OCI-LY1 (cell line): ENCODE data around the gene FRY.

Experiments
- H2AFZ ChIP-seq: fragments of 200-600 bp; sonication (generic), shearing (Covaris generic); 2 replicates; pipeline ENCODE4 v1.6.0; 2014; ENCODE audit warnings: antibody characterized with exemption, mild to moderate bottlenecking, low read length
- H3F3A ChIP-seq: fragments of 200-600 bp; sonication (generic), shearing (Covaris generic); 2 replicates; pipeline ENCODE4 v1.6.0; 2014; ENCODE audit warnings: mild to moderate bottlenecking, antibody characterized with exemption, low read length, moderate library complexity; ENCODE audit not compliant: insufficient read depth
- H3K27ac ChIP-seq: fragments of 200-600 bp; sonication (generic); 2 replicates; pipeline ENCODE4 v1.5.1; 2014; ENCODE audit warnings: low read length, mixed run types, mild to moderate bottlenecking, low read depth; ENCODE audit not compliant: poor library complexity, severe bottlenecking
- H3K27me3 ChIP-seq: fragments of 200-600 bp; sonication (generic); 2 replicates; pipeline ENCODE4 v1.6.0; 2014; ENCODE audit warnings: antibody characterized with exemption, mild to moderate bottlenecking, low read length, moderate library complexity; ENCODE audit not compliant: insufficient read depth
- H3K36me3 ChIP-seq: fragments of 200-600 bp; sonication (generic); 2 replicates; pipeline ENCODE4 v1.6.1; 2014; ENCODE audit warnings: mild to moderate bottlenecking, antibody characterized with exemption, low read length, moderate library complexity, mixed read lengths; ENCODE audit not compliant: insufficient read depth
- H3K4me1 ChIP-seq: fragments of 200-600 bp; sonication (generic); 2 replicates; pipeline ENCODE4 v1.5.1; 2014; ENCODE audit warnings: mild to moderate bottlenecking, low read length, moderate library complexity; ENCODE audit not compliant: insufficient read depth, severe bottlenecking
- H3K4me2 ChIP-seq: fragments of 200-600 bp; sonication (generic), shearing (Covaris generic); 2 replicates; pipeline ENCODE4 v1.6.1; 2014; ENCODE audit warnings: low read length
- H3K4me3 ChIP-seq: fragments of 200-600 bp; sonication (generic); 2 replicates; pipeline ENCODE4 v1.5.1; 2014; ENCODE audit warnings: low read length, low read depth, mild to moderate bottlenecking, mixed read lengths; ENCODE audit not compliant: poor library complexity, severe bottlenecking
- H3K79me2 ChIP-seq: fragments of 200-600 bp; shearing (Covaris generic); 2 replicates; pipeline ENCODE4 v1.6.1; 2016; ENCODE audit warnings: mixed run types, low read length, mixed read lengths; ENCODE audit not compliant: insufficient read depth
- H3K9ac ChIP-seq: fragments of 200-600 bp; sonication (generic), shearing (Covaris generic); 2 replicates; pipeline ENCODE4 v1.6.1; 2014; ENCODE audit warnings: mild to moderate bottlenecking, low read length, mixed read lengths
- H3K9me2 ChIP-seq: fragments of 200-600 bp; sonication (generic), shearing (Covaris generic); 2 replicates; pipeline ENCODE4 v1.6.1; 2014; ENCODE audit warnings: low read depth, mild to moderate bottlenecking, low read length, mixed read lengths
- H3K9me3 ChIP-seq: fragments of 200-600 bp; shearing (Covaris generic); 2 replicates; pipeline ENCODE4 v1.6.1; 2014; ENCODE audit warnings: low read length, mixed read lengths
- H4K20me1 ChIP-seq: fragments of 200-600 bp; sonication (generic), shearing (Covaris generic); 2 replicates; pipeline ENCODE4 v1.6.0; 2016; ENCODE audit warnings: mild to moderate bottlenecking, low read length; ENCODE audit not compliant: insufficient read depth
- EZH2 ChIP-seq: fragments of 200-600 bp; sonication (generic), shearing (Covaris generic); IDR thresholded peaks from 2 replicates; pipeline ENCODE4 v1.8.0; 2017; ENCODE audit warnings: borderline replicate concordance, mixed run types, mild to moderate bottlenecking, antibody characterized with exemption, low read length, moderate library complexity, mixed read lengths
- TF ChIP-seq, protein P1 (sequence below): fragments of 200-600 bp; sonication (generic), shearing (Covaris generic); IDR thresholded peaks from 2 replicates; pipeline ENCODE4 v1.5.1; 2017; ENCODE audit warnings: mild to moderate bottlenecking, antibody characterized with exemption, low read length, moderate library complexity, mixed read lengths

Gene FRY

DNA sequence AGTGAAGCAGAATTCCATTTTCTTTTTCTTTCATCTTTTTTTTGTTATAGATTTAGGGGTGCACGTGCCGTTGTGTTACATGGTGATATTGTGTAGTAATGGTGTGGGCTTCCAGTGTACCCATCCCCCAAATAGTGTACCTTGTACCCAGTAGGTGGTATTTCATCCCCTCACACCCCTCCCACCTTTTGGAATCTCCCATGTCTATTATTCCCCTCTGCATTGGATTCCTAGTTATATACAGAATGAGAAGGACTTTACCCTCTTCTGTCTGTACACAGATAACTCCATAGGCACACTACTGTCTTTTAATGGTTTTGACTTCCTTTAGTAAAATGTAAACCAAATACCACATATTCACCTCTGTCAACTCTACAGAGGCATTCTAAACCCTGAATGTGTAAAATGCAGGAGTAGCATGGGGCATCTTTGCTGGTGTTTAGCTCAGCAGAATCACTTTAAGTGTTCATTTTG is 28.0 kb downstream of the FRY start:
- Histone ChIP-seq H2AFZ (no peak overlapping the region), H3K27ac (no peak overlapping the region), H3K9me2 (no peaks in the 10 kb centered on the region), H3F3A (no peaks in the 10 kb centered on the region), H3K36me3 (no peaks in the 10 kb centered on the region), H3K79me2 (no peaks in the 10 kb centered on the region), H4K20me1 (no peaks in the 10 kb centered on the region), H3K27me3 (no peaks in the 10 kb centered on the region), H3K4me3 (no peak overlapping the region), H3K9ac (no peak overlapping the region), H3K4me1 (no peaks in the 10 kb centered on the region), H3K4me2 (no peak overlapping the region), H3K9me3 (no peaks in the 10 kb centered on the region)
- TF ChIP-seq, protein P1, sequence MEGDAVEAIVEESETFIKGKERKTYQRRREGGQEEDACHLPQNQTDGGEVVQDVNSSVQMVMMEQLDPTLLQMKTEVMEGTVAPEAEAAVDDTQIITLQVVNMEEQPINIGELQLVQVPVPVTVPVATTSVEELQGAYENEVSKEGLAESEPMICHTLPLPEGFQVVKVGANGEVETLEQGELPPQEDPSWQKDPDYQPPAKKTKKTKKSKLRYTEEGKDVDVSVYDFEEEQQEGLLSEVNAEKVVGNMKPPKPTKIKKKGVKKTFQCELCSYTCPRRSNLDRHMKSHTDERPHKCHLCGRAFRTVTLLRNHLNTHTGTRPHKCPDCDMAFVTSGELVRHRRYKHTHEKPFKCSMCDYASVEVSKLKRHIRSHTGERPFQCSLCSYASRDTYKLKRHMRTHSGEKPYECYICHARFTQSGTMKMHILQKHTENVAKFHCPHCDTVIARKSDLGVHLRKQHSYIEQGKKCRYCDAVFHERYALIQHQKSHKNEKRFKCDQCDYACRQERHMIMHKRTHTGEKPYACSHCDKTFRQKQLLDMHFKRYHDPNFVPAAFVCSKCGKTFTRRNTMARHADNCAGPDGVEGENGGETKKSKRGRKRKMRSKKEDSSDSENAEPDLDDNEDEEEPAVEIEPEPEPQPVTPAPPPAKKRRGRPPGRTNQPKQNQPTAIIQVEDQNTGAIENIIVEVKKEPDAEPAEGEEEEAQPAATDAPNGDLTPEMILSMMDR: no peak
- TF ChIP-seq EZH2: no peak

DNA sequence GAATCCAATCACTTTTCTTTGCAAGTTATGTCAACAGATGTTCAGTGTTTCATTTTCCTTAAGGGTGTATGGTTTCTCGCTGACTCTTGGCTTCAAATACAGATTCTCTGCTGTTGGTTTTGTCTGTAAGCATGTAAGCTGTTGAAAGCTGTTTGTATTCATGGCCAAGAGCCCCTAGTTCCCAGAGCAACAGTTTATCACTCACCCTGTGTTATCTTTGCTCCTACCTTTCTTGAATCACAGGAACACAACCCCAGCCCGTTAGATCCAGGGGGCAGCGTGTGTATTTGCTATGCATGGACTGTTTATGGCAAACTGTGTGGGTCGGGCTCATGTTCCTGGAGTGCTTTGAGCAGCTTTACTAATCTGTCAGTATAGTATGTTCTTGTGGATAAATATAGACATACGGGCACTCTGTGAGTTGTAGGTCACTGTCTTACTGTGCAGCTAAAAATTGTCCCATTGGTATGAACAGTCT is 28.9 kb downstream of the FRY start:
- Histone ChIP-seq H3K36me3 (no peaks in the 10 kb centered on the region), H3K4me2 (no peak overlapping the region), H3K9ac (no peak overlapping the region), H3K27ac (no peak overlapping the region), H4K20me1 (no peaks in the 10 kb centered on the region), H3K79me2 (no peaks in the 10 kb centered on the region), H3K9me3 (no peaks in the 10 kb centered on the region), H3F3A (no peaks in the 10 kb centered on the region), H2AFZ (no peak overlapping the region), H3K4me1 (no peaks in the 10 kb centered on the region), H3K4me3 (no peak overlapping the region), H3K9me2 (no peaks in the 10 kb centered on the region), H3K27me3 (no peaks in the 10 kb centered on the region)
- no peak for TF ChIP-seq EZH2
- TF ChIP-seq, protein P1: no peak

DNA sequence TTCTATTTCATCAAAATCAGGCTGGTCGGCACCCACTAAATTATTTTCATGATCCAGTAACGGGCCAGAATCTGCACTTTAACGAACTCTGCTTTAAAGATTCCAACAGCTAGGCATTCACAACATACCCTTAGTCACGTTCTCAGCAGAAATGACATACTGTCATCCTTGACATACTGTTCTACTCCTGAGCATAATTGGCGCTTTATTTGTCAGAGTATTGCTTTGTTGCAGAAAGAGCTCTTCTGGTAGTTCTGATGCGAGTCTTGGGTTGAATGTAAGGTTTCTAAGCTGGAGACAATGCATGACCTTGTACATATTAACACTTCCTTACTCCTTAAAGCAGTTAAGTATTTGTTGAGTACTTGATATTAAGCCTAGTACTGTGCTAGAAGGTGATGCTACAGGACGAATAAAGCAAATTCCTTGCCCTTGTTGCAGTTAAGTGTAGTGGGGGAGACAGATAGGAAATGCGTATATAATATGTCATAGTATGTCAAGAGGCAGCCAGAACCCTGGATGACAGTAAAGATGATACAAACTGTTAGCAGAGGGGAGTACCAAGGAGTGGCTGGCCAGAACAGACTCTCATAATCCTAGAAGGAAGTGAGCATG is 32.2 kb downstream of the FRY start:
- Histone ChIP-seq H3K36me3 (no peaks in the 10 kb centered on the region), H3K27ac (no peak overlapping the region), H3K9ac (no peak overlapping the region), H3K9me3 (no peaks in the 10 kb centered on the region), H3K4me3 (no peak overlapping the region), H3K9me2 (no peaks in the 10 kb centered on the region), H3F3A (no peaks in the 10 kb centered on the region), H4K20me1 (no peaks in the 10 kb centered on the region), H3K4me1 (no peaks in the 10 kb centered on the region), H3K79me2 (no peaks in the 10 kb centered on the region), H3K27me3 (no peaks in the 10 kb centered on the region), H2AFZ (no peak overlapping the region), H3K4me2 (no peak overlapping the region)
- TF ChIP-seq, protein P1: no peak
- TF ChIP-seq EZH2: no peak
